IMR-90 (cell line): ENCODE measurements around the gene CDH3. TPM values are rescaled to one million over a fixed set of nuclear protein-coding genes. Genes with fewer than 3 reads are reported as not detected.

ENCODE experiments used
- ATAC-seq: fragments of 200-7000 bp; cut with Tn5 transposase; 2 replicates; pipeline ENCODE4 v1.9.1; 2020; ENCODE audit warnings: low read depth, mild to moderate bottlenecking, moderate library complexity
- BruUV-seq: library from RNA; stranded (reverse); fragments of 400-500 nt; replicated peaks from 2 replicates; lab custom pipeline; 2021; lab: Mats Ljungman, UMichigan
- CTCF ChIA-PET: fragments of 300-600 bp; formaldehyde crosslinking; extraction: SDS; loops from one replicate; lab custom pipeline; 2021; ENCODE audit warnings: antibody characterized with exemption; lab: Yijun Ruan, JAX
- POLR2A ChIA-PET: fragments of 300-600 bp; sonication (Branson Sonifier 250); formaldehyde crosslinking; loops from one replicate; lab custom pipeline; 2022; ENCODE audit warnings: antibody characterized with exemption; ENCODE audit not compliant: unreplicated experiment; lab: Charles Lee
- DNase-seq: peaks from one replicate; pipeline ENCODE4 v3.0.0; 2013
- H2AFZ ChIP-seq: replicated peaks from 2 replicates; pipeline ENCODE3; 2013; ENCODE audit warnings: low read length, mild to moderate bottlenecking; ENCODE audit not compliant: poor library complexity
- H2AK5ac ChIP-seq: 2 replicates; pipeline ENCODE4 v1.6.1; 2013; ENCODE audit warnings: low read depth, low read length, inconsistent platforms
- H2AK9ac ChIP-seq: replicated peaks from 2 replicates; pipeline ENCODE3; 2013; ENCODE audit warnings: mild to moderate bottlenecking, low read depth, low read length, moderate library complexity; ENCODE audit not compliant: poor library complexity
- H2BK120ac ChIP-seq: 2 replicates; pipeline ENCODE4 v1.6.1; 2013; ENCODE audit warnings: low read depth, low read length, inconsistent platforms
- H2BK15ac ChIP-seq: 3 replicates; pipeline ENCODE4 v1.6.1; 2013; ENCODE audit warnings: low read depth, low read length, inconsistent platforms
- H2BK20ac ChIP-seq: 2 replicates; pipeline ENCODE4 v1.6.1; 2013; ENCODE audit warnings: low read depth, mild to moderate bottlenecking, inconsistent platforms, low read length, moderate library complexity
- H2BK5ac ChIP-seq: 2 replicates; pipeline ENCODE4 v1.6.1; 2013; ENCODE audit warnings: mild to moderate bottlenecking, low read depth, low read length, inconsistent platforms; ENCODE audit not compliant: poor library complexity, severe bottlenecking
- H3K14ac ChIP-seq: replicated peaks from 2 replicates; pipeline ENCODE4 v1.6.1; 2013; ENCODE audit warnings: low read depth, low read length, inconsistent platforms
- H3K18ac ChIP-seq: 2 replicates; pipeline ENCODE4 v1.6.1; 2013; ENCODE audit warnings: low read depth, low read length, control low read depth
- H3K23ac ChIP-seq: 2 replicates; pipeline ENCODE4 v1.6.1; 2013; ENCODE audit warnings: low read depth, low read length, inconsistent platforms
- H3K27ac ChIP-seq: 2 replicates; pipeline ENCODE4 v1.5.1; 2013; ENCODE audit warnings: mild to moderate bottlenecking, control low read depth, low read length; ENCODE audit not compliant: insufficient read depth
- H3K27me3 ChIP-seq: 2 replicates; pipeline ENCODE4 v1.6.1; 2013; ENCODE audit warnings: low read length; ENCODE audit not compliant: control insufficient read depth, insufficient read depth
- H3K36me3 ChIP-seq: 2 replicates; pipeline ENCODE4 v1.6.1; 2013; ENCODE audit warnings: low read length, mixed read lengths; ENCODE audit not compliant: control insufficient read depth, insufficient read depth
- H3K4ac ChIP-seq: 2 replicates; pipeline ENCODE4 v1.6.1; 2013; ENCODE audit warnings: low read depth, low read length, inconsistent platforms
- H3K4me1 ChIP-seq: 2 replicates; pipeline ENCODE4 v1.6.1; 2013; ENCODE audit warnings: low read length, mixed read lengths; ENCODE audit not compliant: control insufficient read depth, insufficient read depth
- H3K4me2 ChIP-seq: 2 replicates; pipeline ENCODE4 v1.6.1; 2013; ENCODE audit warnings: low read depth, mild to moderate bottlenecking, control low read depth, low read length, moderate library complexity
- H3K4me3 ChIP-seq: 2 replicates; pipeline ENCODE4 v1.5.1; 2013; ENCODE audit warnings: low read depth, mild to moderate bottlenecking, control low read depth, low read length, moderate library complexity; ENCODE audit not compliant: insufficient read depth
- H3K56ac ChIP-seq: 2 replicates; pipeline ENCODE4 v1.6.1; 2013; ENCODE audit warnings: low read length, inconsistent platforms; ENCODE audit not compliant: insufficient read depth; ENCODE audit errors: extremely low read depth
- H3K79me1 ChIP-seq, 2 experiments: 2 replicates each; pipeline ENCODE4 v1.6.1; 2013; ENCODE audit warnings: low read length in 2 of 2, inconsistent platforms in 1 of 2, low read depth in 1 of 2
- H3K9ac ChIP-seq: 2 replicates; pipeline ENCODE4 v1.6.1; 2013; ENCODE audit warnings: low read depth, low read length, control low read depth
- H3K9me1 ChIP-seq: 2 replicates; pipeline ENCODE4 v1.6.1; 2013; ENCODE audit warnings: low read length, inconsistent platforms; ENCODE audit not compliant: insufficient read depth
- H3K9me3 ChIP-seq: 2 replicates; pipeline ENCODE4 v1.6.1; 2013; ENCODE audit warnings: low read length; ENCODE audit not compliant: control insufficient read depth, insufficient read depth
- H4K20me1 ChIP-seq: 2 replicates; pipeline ENCODE4 v1.6.1; 2013; ENCODE audit warnings: low read length, inconsistent platforms; ENCODE audit not compliant: insufficient read depth
- H4K5ac ChIP-seq: 2 replicates; pipeline ENCODE4 v1.6.1; 2013; ENCODE audit warnings: mild to moderate bottlenecking, low read depth, low read length, control low read depth
- H4K8ac ChIP-seq, 2 experiments: 2 replicates each; pipeline ENCODE4 v1.6.1; 2013; ENCODE audit warnings: low read depth in 2 of 2, low read length in 2 of 2, control low read depth in 1 of 2, inconsistent platforms in 1 of 2
- H4K91ac ChIP-seq: 2 replicates; pipeline ENCODE4 v1.6.1; 2013; ENCODE audit warnings: low read depth, low read length, inconsistent platforms; ENCODE audit not compliant: insufficient read depth
- BHLHE40 ChIP-seq: fragments of 150-350 bp; IDR thresholded peaks from 2 replicates; pipeline ENCODE4 v1.6.1; 2016; ENCODE audit warnings: mild to moderate bottlenecking, low read depth, low read length
- CEBPB ChIP-seq: IDR thresholded peaks from 2 replicates; pipeline ENCODE4 v1.6.1; 2012; ENCODE audit warnings: low read depth, low read length, improper control_type of control experiment
- CHD1 ChIP-seq: IDR thresholded peaks from 2 replicates; pipeline ENCODE4 v1.6.1; 2012; ENCODE audit warnings: low read depth, low read length, improper control_type of control experiment
- CTCF ChIP-seq: conservative IDR thresholded peaks from 2 replicates; pipeline ENCODE4 v1.5.1; 2012; ENCODE audit warnings: mild to moderate bottlenecking, low read depth, low read length, improper control_type of control experiment
- ELK1 ChIP-seq: fragments of 150-350 bp; IDR thresholded peaks from 2 replicates; pipeline ENCODE4 v1.6.1; 2016; ENCODE audit warnings: low read depth, mild to moderate bottlenecking, low read length, moderate library complexity, borderline replicate concordance
- FOS ChIP-seq: fragments of 150-350 bp; IDR thresholded peaks from 2 replicates; pipeline ENCODE4 v1.6.1; 2016; ENCODE audit warnings: low read depth, low read length
- MAFK ChIP-seq: IDR thresholded peaks from 2 replicates; pipeline ENCODE4 v1.6.1; 2012; ENCODE audit warnings: low read depth, low read length, improper control_type of control experiment
- MAZ ChIP-seq: IDR thresholded peaks from 2 replicates; pipeline ENCODE4 v1.6.1; 2012; ENCODE audit warnings: low read depth, mild to moderate bottlenecking, low read length, improper control_type of control experiment, moderate library complexity, borderline replicate concordance
- MXI1 ChIP-seq: IDR thresholded peaks from 2 replicates; pipeline ENCODE4 v1.6.1; 2012; ENCODE audit warnings: low read depth, mild to moderate bottlenecking, low read length, moderate library complexity, borderline replicate concordance
- POLR2A ChIP-seq: IDR thresholded peaks from 2 replicates; pipeline ENCODE4 v1.6.1; 2012; ENCODE audit warnings: mild to moderate bottlenecking, low read depth, low read length
- RAD21 ChIP-seq: IDR thresholded peaks from 2 replicates; pipeline ENCODE4 v1.6.1; 2012; ENCODE audit warnings: low read length, improper control_type of control experiment
- RCOR1 ChIP-seq: IDR thresholded peaks from 2 replicates; pipeline ENCODE4 v1.6.1; 2012; ENCODE audit warnings: mild to moderate bottlenecking, low read length, improper control_type of control experiment; ENCODE audit not compliant: insufficient replicate concordance
- RFX5 ChIP-seq: IDR thresholded peaks from 2 replicates; pipeline ENCODE4 v1.8.0; 2012; ENCODE audit warnings: low read depth, mild to moderate bottlenecking, low read length, moderate library complexity
- SMC3 ChIP-seq: fragments of 150-350 bp; IDR thresholded peaks from 2 replicates; pipeline ENCODE4 v1.6.1; 2016; ENCODE audit warnings: low read depth, mild to moderate bottlenecking, antibody characterized with exemption, low read length, moderate library complexity
- WGBS, 2 experiments: methylation state at CpG; one replicate each; pipeline versions ENCODE4 v1.1.5 to v1.1.7; 2013; ENCODE audit warnings: missing lambda C conversion rate in 2 of 2; ENCODE audit not compliant: insufficient read length in 1 of 2; ENCODE audit errors: extremely low coverage in 2 of 2; 5-methylcytosine and 5-hydroxymethylcytosine counted together
- dilution Hi-C: fragments of 300-500 bp; cut with HindIII; formaldehyde crosslinking; loops from one replicate; pipeline ENCODE4 v1.14.3; 2018; ENCODE audit warnings: low sequenced_read_pairs; ENCODE audit not compliant: unreplicated experiment
- in situ Hi-C: fragments of 300-500 bp; cut with MboI; formaldehyde crosslinking; loops from 3 replicates; pipeline ENCODE4 v1.14.3; 2019; ENCODE audit warnings: low sequenced_read_pairs, inconsistent platforms, mixed read lengths
- intact Hi-C: fragments of 100-400 bp; cut with micrococcal nuclease; formaldehyde crosslinking; loops from 2 replicates; pipeline ENCODE4 v1.10.0; 2022
- polyA plus RNA-seq, 3 experiments: library from polyadenylated mRNA; depleted of rRNA; stranded (reverse); fragments of >200 nt; gene quantifications; 2 replicates each; pipeline ENCODE4 v1.2.3, GENCODE V29; 2012; ENCODE audit warnings: low replicate concordance in 1 of 3
- total RNA-seq: library from RNA; depleted of rRNA; stranded (reverse); fragments of >200 nt; gene quantifications from 2 replicates; pipeline ENCODE4 v1.2.3, GENCODE V29; 2012

The CDH3 gene
- total and polyA plus RNA-seq, 2 of the 4 experiments (the other 2 are of a cell fraction), result not detected

- CTCF ChIA-PET, result no interaction called here
- H3K27me3 ChIP-seq, result peaks cover 49% of the 10 kb centered on the region
These were observed 88.5 kb downstream of the CDH3 start for GRCh38 chr16:68733570-68733969.

More at GRCh38 chr16:68733570-68733969, 88.5 kb downstream of the CDH3 start:
- Histone ChIP-seq H3K56ac (no peak overlapping the region), H3K79me1 (no peaks in the 10 kb centered on the region), H2BK20ac (no peak overlapping the region), H3K36me3 (no peaks in the 10 kb centered on the region), H3K27ac (no peak overlapping the region), H2AFZ (no peak overlapping the region), H3K4me1 (no peaks in the 10 kb centered on the region), H4K8ac (no peak overlapping the region), H2BK5ac (no peak overlapping the region), H2AK5ac (no peak overlapping the region), H2BK15ac (no peak overlapping the region), H3K4ac (no peak overlapping the region), H3K9ac (no peak overlapping the region), H2AK9ac (no peak overlapping the region), H4K91ac (no peak overlapping the region), H3K9me3 (peaks cover 4% of the 10 kb centered on the region; the same call in 1 of the 2 replicates), H4K5ac (no peak overlapping the region), H4K20me1 (no peaks in the 10 kb centered on the region), H3K4me3 (no peak overlapping the region), H2BK120ac (no peak overlapping the region), H3K14ac (no peak overlapping the region), H3K18ac (no peak overlapping the region), H3K23ac (no peak overlapping the region), H3K9me1 (no peaks in the 10 kb centered on the region), H3K4me2 (no peak overlapping the region)
- POLR2A ChIA-PET, result no interaction called here
- in situ Hi-C loops, result no loop called here
- DNase-seq (no peak), ATAC-seq (no peak)
- no peak for TF ChIP-seq RCOR1
- TF ChIP-seq MAZ, result no peak
- no peak for TF ChIP-seq RAD21
- no peak for TF ChIP-seq CHD1
- TF ChIP-seq MXI1, result no peak
- TF ChIP-seq CEBPB, result no peak
- TF ChIP-seq SMC3, result no peak
- TF ChIP-seq RFX5, result no peak
- no peak for TF ChIP-seq MAFK
- TF ChIP-seq ELK1, result no peak
- TF ChIP-seq FOS, result no peak
- TF ChIP-seq POLR2A, result no peak
- TF ChIP-seq BHLHE40, result no peak
- no peak for TF ChIP-seq CTCF
- WGBS, 2 experiments, result no CpG with 5 or more reads among the region's 9 CpGs
- BruUV-seq, result no TSS peak
- dilution Hi-C loops, result no loop called here
- intact Hi-C loops, result no loop called here
